Endothelial cell of umbilical vein (primary cell): ENCODE results near the gene LTBP1.
A peak's percentile ranks its signal among the peaks of the same experiment; 100 is the strongest.

ENCODE experiments used
- CTCF ChIP-seq, 2 donors: IDR thresholded peaks; 1 replicate in 1 of 2; 2 replicates in 1 of 2; pipeline ENCODE4 v1.5.1; 2011; ENCODE audit warnings: low read length in 2 of 2, mild to moderate bottlenecking in 2 of 2, moderate library complexity in 2 of 2, control low read depth in 1 of 2, inconsistent platforms in 1 of 2, low read depth in 1 of 2; ENCODE audit not compliant: insufficient read depth in 1 of 2; ENCODE audit errors: extremely low read depth in 1 of 2
- EZH2 ChIP-seq: IDR thresholded peaks from 2 replicates; pipeline ENCODE4 v1.6.1; 2012; ENCODE audit warnings: borderline replicate concordance, low read depth, mild to moderate bottlenecking, moderate library complexity, low read length, inconsistent platforms; ENCODE audit not compliant: severe bottlenecking
- FOS ChIP-seq: IDR thresholded peaks from 2 replicates; pipeline ENCODE4 v1.6.1; 2011; ENCODE audit warnings: mild to moderate bottlenecking, low read length, moderate library complexity, borderline replicate concordance; ENCODE audit not compliant: insufficient read depth
- GATA2 ChIP-seq: IDR thresholded peaks from 2 replicates; pipeline ENCODE4 v1.7.0; 2011; ENCODE audit warnings: low read depth, mild to moderate bottlenecking, moderate library complexity, mixed read lengths, low read length; ENCODE audit not compliant: insufficient read length, insufficient read depth
- POLR2A ChIP-seq: IDR thresholded peaks from 2 replicates; pipeline ENCODE4 v1.6.1; 2012; ENCODE audit warnings: low read depth, mild to moderate bottlenecking, control low read depth, low read length
- POLR2AphosphoS5 ChIP-seq: IDR thresholded peaks from 2 replicates; pipeline ENCODE4 v1.6.1; 2012; ENCODE audit warnings: low read depth, mild to moderate bottlenecking, control low read depth, low read length, moderate library complexity; ENCODE audit not compliant: insufficient read depth
- TF ChIP-seq, protein P1 (sequence below): IDR thresholded peaks from 2 replicates; pipeline ENCODE4 v1.6.1; 2011; ENCODE audit not compliant: insufficient read depth, insufficient read length

DNA sequence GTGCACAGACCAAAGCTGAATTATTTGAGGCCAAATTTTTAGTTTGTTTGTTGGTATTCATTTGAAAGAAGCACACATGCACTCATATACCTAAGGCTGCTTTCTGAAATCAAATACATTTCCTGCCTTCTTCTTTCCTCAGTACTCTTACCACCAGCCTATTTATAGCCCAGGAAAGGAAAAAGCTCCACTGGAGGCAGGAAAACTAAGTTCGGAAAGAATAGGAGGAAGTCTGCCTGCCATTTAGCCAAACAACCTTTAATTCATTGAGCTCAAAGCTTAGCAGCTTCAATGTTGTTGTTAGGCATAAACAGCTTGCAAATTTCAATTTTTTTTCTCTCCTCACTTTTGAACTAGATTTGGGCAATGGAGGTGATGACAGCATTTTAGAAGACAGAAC, 489.3 kb downstream of the LTBP1 start:
- TF ChIP-seq POLR2AphosphoS5 (peak; percentile 19), CTCF (IDR thresholded peaks at IDR 0.05; ENCODE audit: extremely low read depth in 1 of 2, insufficient read depth in 1 of 2, low read depth in 1 of 2, low read length in 2 of 2) (no peak), POLR2A (no peak), FOS (no peak), EZH2 (no peak), GATA2 (no peak)
- TF ChIP-seq, protein P1, sequence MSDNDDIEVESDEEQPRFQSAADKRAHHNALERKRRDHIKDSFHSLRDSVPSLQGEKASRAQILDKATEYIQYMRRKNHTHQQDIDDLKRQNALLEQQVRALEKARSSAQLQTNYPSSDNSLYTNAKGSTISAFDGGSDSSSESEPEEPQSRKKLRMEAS: no peak
